EH (cell line): ENCODE results near the gene CFAP58.

Source experiments
- DNase-seq: peaks from one replicate; pipeline ENCODE4 v3.0.0-alpha.2; 2015; ENCODE audit warnings: low read depth

Gene CFAP58

DNA sequence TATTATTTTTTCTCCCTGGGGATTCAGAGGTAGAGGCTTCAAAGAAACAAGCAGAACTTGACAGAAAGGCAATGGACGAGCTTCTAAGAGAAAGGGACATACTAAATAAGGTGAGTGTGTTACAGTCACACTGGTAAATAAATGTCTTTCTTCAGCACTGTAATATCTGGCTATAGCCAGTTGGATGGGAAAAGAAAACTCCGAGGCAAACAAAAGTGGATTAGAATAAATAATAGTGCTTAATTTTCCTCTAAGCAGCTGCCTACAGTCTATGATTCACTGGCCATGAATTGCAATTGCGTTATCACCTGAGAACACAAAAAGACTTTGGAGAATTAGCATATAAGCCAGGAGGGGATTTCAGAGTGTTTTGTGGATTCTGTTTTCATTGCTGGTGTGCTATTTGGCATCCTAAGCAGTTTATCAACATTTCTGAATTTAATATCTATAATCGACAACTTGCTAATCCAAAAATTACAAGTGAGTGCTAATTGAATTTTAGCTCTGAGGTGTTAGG lies 23.2 kb downstream of the CFAP58 start:
- DNase-seq: no peak

DNA sequence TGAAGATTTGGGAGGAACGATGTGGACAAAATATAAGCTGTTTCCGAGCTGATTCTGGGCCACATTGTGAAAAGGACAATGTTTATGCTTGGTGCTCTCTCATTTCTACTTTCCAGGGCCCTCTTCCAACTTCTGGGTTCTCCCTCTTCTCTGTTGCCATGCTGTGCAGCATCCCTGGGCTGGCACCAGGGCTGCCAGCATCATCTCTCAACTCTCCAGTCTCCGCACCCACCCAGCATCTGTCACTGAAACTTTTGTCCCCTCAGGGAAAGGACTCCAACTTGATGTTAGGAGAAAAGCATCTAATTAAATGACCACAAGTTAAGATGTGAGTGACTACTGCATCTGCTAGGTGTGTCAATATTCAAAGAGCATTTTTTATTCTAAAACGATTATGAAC lies 26.7 kb downstream of the CFAP58 start:
- no peak for DNase-seq

DNA sequence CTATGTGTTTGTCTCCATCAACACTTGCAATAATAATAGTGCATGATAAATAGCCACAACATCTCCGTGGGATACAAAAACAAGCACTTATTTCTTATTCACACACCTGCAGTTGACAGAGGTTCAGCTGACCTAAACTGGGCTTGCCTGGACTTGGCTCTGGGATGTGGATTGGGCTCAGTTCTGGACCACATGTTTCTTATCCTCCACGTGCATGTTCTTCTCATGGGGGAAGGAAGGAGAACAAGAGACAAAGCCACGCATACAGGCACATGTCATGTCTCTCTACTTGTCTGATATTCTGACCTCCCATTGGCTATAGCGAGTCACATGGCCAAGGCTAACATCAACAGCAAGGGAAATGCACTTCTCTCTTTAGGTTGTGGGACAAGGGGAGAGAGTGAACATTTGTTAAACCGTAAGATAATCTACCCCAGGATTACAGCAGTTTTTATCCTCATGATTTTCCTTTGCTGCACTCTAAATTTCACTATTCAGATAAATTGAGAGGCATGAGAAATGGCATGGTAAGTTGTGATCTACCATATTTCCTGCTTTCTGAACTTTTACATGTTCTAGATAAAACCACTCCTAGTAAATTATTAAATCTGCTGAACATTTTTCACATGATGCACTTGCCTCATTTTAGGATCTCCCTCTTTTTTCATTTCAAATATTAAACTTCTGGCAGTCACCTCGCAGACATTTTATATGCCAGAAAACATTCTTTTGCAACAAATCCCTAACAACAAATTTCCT lies 33.7 kb downstream of the CFAP58 start:
- DNase-seq: no peak

DNA sequence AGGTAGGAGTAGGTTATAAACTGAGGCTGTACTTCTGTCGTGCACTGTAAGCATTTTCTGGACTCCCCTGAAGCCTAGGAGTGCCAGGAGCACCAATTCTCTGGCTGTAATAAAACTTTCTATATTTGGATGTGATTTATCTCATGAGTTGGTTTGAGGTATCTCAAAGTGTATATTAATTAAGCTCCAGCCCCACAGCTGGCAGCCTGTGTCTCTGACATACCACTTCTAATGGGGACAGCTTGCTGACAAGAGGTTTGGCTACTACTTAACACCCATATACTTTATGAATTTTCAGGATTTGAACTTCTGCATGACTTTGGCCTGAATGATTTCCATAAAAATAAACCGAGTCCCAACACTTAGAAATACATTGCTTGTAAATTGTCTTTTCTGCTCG lies 35.2 kb downstream of the CFAP58 start:
- no peak for DNase-seq

DNA sequence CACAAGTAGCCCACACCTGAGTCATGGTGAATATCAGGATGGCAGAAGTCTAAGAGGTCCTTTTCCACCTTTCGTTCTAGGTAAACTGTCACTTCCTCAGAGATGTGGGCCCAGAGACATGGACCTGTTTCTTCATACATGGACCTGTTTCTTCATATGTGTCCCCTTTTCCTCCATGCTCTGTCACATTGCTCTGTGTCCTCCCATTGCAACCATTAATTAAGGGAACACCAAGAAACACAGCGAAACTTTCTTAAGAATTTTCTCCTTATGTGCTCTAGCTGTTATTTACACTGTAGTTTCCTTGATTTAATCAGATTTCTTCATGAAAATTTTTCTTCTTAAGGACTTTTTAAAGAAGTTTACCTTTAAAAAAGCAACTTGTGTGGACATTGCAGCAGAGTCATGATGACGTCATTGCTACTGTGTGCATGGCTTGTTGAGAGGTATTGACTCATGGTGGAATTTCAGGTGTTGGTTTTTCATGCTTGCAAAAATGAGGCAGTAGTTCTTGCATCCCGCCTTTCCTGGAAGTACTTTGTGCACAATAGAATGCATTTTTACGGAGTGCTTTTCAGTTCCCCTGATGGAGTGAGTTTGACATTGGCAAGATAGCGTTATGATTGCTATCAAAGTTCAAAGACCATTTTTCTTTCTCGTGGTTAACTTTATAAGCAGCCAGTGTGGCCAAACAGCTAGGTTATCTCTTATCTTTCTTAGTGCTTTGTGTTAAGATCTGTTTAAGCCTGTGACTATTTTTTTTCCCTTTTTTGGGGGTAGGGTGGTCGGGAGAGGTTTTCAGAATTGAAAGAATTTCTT lies 37.7 kb downstream of the CFAP58 start:
- DNase-seq: no peak

DNA sequence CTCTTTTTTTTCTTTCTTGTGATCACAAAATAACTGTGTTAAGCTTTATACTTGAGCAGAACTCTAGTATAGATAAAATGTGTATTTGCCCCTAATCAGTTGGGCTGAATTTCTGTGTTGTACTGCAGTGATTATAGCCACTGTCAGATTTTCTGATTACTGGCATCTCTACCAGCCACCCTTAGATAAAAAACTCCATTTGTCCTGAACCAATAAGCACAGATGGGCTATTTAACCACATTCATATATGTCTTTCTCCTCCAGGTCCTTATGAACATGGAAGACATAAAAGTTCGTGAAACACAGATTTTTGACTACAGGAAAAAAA lies 38.3 kb downstream of the CFAP58 start:
- no peak for DNase-seq

DNA sequence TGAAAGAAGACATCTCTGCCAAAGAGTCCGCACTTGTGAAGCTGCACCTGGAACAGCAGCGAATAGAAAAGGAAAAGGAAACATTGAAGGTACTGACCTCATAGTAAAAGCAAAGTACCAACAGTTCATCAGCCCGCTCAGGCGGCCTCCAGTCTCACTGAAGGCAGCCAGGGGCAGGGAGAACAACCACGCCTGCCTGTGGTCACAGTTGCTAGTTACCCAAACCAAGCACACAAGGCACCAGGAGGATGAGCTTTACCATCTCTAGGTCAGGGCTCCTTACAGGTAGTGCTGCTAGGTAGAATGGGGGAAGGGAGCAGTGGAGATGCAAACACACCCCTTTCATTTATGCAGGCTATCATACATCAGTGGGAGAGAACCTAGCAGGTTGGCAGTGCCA lies 39.8 kb downstream of the CFAP58 start:
- DNase-seq: no peak

DNA sequence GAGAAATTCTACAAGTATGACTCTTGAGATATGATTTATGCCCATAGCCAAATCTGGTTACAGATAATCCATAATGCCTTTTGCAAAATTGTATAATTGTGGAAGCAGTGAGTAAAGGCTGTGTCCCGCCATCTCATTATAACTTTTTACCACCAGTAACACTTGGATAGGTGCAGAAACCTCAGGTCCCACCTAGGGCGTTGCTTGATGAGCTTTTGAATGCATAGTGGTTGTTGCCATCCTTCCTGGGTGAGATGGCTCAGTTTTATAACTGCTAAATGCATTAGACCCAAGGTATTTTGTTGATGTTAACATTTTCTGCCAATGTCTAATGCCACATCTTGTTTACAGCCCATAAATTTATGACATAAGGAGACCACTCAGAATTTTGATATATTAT lies 42.9 kb downstream of the CFAP58 start:
- no peak for DNase-seq

DNA sequence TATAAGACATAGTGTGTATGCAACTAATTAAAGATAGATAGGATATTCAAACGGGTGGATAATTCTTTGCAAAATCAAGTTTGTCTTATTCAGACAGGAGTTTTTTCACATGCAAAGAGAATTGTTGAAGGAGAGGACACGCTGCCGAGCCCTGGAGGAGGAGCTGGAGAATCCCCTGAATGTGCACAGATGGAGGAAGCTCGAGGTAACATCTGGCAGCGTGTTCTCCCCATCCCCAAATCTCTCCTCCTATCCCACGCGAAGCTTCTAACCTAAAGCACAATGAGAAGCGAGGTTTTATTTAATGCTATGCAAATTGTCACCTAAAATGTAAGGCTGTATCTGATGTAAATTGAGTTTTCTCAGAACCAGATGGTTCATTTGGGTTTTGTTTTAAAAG lies 50.0 kb downstream of the CFAP58 start:
- DNase-seq: no peak

DNA sequence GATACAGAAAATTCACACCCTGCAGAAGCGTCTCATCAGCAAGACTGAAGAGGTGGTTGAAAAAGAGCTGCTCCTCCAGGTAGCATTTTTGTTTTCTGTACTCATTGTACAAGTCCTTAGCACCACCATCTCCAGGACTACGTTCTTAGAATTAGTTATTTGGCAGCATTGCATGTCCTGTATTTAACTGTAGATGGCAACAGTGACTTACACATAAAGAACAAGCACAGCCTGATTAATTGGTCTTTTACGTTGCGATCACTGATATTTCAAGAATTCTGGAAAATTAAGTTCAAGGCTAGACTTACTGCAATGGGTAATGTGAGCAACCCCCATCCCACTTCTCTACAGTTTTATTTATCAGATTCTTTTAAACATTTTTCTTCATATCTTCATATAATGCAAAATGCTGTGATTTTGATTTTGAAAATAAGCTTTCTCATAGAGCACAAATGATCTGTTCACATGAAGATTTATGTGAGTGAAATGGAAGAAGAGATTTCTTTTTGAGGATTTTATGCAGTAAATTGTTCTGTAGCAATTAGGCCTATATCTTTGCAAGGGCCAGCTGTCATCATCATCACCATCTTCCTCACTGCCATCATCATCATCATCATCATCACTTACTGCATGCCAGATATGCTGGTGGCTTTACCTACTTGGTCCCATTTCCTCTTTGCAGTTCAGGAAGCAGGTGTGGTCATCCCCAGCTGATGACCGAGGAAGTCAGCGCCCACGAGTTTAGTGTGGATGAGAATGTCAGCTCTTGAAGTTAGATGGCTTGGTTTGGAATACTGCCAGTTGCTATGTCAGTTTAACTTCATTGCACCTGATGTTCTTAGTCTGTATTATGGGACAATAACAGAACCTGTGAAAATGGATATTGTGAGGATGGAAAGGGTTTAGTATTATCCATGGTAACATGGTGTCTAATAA lies 53.4 kb downstream of the CFAP58 start:
- DNase-seq: peak; percentile 65

DNA sequence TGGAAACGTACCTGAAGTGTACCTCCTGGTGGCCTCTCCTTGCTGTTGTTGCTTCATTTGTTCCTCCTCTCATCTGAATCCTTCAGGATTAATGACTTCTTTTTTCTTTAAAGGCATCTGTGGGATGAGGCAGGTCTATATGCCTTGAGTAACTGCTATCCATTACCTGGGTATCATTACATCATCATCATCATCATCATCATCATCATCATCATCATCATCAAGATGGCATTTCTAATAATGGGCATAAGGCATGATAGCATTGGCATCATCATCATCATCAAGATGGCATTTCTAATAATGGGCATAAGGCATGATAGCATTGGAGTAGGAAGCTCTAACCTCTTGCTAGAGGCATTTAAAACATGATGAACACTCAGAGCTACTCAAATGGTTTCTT lies 59.9 kb downstream of the CFAP58 start:
- no peak for DNase-seq

DNA sequence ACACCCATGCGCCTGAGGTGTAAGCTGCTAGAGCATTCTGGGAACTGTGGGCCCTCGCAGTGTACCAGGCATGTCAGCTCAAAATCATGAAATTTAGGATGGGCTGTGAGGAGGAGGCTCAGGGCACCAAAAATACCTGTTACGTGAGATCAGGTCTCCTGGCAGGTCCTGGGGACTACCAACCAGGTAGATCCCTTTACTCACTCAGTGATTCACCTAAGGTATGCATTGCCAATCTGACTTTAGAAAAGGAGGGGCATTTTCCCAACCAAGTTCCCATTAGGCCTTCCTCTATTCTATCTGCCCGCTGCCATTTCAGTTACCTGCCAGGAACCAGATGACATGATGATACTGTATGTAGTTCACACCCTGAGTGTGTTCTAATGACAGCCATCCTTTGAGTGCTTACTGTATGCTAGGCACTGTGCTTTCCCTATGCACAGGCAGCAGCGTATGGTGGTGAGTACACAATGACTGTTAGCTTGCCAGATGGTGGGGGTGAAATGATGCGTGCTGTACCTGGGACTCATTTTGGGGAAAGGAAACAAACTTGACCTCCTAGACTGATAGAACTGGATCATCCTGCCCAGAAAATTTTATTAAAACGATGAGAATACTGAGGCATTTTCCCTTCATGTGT lies 62.0 kb downstream of the CFAP58 start:
- no peak for DNase-seq

DNA sequence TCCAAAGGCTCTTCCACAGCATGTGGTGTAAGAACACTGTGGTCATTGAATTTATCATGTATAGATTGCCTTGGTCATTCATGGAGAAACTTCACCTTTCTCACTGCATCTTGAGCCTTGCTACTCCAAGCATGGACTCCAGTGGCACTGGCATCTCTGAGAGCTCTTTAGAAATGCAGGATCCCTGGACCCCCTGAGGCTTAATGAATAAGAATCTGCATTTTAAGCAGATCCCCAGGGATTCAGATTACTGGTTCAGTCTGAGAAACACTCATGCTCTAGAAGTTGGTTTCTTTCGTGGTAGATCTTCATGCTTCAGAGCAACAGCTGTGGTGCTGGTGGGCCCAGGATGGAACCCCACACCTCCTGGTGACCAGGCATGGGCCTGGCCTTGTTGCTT lies 63.2 kb downstream of the CFAP58 start:
- DNase-seq: no peak

DNA sequence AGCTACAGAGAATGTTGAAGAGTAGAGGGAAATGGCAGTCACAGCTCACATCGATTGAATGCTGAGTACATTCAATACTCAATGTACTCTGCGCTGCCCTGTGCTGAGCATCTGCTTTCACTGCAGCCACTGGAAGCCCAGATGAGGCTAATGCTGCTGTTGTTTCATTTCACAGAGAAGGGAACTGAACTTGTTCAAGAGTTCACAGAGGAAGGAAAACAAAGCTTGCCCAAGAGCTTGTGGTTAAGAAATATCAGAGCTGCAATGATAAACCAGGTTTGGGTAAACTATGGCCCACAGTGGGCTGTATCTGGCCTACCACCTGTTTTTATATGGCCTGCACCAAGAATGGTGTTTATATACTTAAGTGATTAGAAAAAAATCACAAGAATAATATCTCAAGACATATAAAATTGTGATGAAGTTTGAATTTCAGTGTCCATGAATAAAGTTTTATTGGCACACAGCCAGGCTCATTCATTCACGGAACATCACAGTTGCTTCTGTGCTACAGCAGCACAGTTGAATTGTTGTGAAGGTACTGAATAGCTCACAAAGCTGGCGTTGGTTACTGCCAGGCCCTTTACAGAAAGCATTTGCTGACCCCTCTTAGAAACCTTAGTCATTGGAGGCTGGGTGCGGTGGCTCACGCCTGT lies 64.1 kb downstream of the CFAP58 start:
- DNase-seq: no peak

DNA sequence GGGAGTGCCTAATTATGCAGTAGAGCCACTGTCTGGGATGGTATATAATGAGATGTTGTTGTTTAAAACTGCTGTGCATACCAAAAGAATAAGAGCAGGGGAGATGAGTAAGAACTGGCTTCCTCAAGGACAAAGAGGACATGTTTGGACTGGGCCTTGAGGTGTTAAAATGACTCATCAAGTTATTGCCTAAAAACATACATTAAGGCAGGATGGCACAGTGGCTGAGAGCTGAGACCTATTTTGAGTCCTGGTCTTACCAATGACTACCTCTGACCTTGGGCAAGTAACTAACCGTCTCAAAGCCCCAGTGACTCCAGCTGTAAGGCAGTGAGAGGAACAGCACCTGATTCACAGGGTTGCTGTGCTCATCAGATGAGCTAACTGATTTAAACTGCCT lies 71.1 kb downstream of the CFAP58 start:
- DNase-seq: peak; percentile 37

DNA sequence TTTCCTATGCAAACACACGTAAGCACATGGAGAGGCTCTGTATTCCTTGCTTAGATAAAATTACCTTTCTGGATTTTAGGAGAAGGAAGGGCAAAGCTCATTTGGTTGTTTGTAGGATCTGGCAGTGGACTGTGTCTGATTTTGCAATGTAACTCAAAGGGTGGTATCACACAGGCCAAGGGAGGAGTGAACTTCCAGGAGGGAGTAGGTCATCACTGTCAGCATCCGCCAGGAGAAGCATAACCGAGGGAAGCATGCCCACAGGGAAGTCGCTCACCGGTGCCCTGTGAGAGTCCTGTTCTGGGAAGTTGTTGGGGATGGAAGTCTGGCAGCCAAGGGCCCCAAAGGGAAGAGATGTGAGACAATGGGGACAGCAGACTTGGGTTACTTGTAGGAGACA lies 74.4 kb downstream of the CFAP58 start:
- no peak for DNase-seq

DNA sequence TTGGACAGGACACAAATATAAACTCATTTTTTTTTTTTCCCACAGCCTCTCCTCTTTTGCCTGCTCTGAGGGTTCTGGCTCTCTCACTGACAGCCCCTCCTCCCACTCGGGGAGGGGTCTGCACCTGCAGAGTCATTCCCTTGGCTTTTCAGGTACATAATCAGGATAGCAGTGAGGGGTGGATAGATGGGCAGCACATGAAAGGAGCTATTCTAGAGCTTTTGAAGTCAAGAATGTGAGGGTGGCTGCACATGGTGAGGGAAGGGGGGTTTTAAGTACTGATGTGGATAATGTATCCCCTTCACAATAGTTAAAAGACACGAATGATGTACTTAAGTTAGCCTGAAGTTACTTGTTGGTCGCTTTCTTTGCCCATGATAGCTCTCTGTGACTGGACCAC lies 76.2 kb downstream of the CFAP58 start:
- no peak for DNase-seq

DNA sequence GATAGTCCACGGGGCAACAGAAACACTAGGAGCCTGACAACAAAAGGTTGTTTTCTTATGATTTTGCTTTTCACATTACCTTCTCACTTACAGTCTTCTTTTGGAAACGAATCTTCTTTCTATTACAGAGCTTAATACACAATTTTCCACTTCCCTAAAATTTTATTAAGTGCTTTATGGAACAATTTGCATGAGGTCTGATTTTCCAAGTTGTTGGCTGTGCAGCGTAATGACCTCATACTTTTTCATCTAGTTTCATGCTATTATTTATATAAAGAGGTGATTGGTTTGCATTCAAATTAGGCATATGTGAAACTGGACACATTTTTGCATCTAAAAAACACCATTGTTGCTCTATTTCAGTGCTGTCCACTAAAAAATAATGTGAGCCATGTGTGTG lies 76.7 kb downstream of the CFAP58 start:
- no peak for DNase-seq

DNA sequence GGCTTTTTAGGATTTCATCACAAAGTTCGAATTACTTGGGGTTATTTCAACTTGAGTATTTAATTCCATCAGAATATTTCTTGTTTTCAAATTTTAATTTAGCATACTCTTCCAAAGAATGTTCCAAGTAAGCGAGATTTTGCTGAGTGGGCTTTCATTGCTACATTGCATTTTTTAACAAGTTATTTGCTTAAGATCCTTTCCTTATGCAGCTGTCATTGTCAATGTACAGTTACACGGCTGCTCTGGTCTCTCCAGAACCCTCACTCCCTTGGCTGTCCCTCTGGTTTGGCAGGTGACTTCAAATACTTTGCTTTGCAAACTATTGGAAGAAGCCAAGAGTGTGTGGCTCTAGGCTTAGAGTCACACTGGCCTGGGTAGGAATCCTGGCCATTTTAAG lies 80.0 kb downstream of the CFAP58 start:
- DNase-seq: no peak

DNA sequence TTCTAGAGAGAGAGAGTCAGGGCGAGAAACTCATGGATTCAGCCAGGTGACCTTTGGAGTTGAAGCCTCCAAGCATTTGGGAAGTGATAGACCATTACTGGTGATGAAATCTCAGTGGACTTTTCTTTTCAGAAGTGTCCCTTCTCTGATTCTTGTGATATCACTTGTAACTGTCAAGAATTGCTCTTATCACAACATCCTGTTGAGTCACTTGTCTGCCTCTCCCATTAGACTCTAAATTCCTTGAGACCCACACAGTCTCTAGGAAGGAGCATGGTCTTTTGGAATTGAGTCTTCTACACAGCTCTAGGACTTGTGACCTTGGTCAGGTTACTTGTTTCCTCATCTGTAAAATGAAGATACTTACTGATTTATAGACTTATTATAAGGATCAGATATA lies 81.0 kb downstream of the CFAP58 start:
- peak; percentile 67 for DNase-seq

DNA sequence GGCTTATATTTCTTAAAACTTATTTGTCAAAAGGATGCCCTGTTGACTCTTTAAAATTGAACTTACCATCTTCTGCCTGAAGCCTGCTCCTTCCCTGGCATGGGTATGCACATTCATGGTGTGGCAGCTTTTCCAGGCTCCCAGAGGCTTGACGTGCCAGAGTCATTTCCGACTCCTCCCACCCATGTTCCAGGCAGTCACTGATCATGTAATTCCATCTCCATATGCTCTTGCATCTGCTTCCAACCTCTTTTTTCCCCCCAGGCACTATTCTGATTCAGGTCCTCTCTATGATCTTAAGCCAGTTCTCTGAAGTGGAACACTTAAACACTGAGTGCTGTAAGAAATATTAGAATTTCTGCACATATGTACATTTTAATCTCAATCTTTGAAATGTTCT lies 82.2 kb downstream of the CFAP58 start:
- peak; percentile 84 for DNase-seq
